RWPE1 (cell line): ENCODE data around the gene EBP.
A peak's percentile ranks its signal among the peaks of the same experiment; 100 is the strongest.

Experiments used
- CTCF ChIA-PET: fragments of 350-600 bp; sonication (Branson Sonifier 250); formaldehyde crosslinking; extraction: SDS; loops from one replicate; lab custom pipeline; 2021; lab: Yijun Ruan, JAX
- POLR2A ChIA-PET: fragments of 400-600 bp; formaldehyde crosslinking; extraction: SDS; loops from one replicate; lab custom pipeline; 2020; ENCODE audit warnings: antibody characterized with exemption; ENCODE audit not compliant: low non-redundant PET; lab: Yijun Ruan, JAX
- DNase-seq: peaks from one replicate; pipeline ENCODE4 v3.0.0; 2012; ENCODE audit warnings: low spot score
- H3K27ac ChIP-seq: fragments of 450-650 bp; 2 replicates; pipeline ENCODE4 v1.5.1; 2017
- TF ChIP-seq, protein P1 (sequence below): fragments of 450-650 bp; conservative IDR thresholded peaks from 2 replicates; pipeline ENCODE4 v1.5.1; 2017; ENCODE audit warnings: low read depth, mild to moderate bottlenecking

The EBP gene

DNA sequence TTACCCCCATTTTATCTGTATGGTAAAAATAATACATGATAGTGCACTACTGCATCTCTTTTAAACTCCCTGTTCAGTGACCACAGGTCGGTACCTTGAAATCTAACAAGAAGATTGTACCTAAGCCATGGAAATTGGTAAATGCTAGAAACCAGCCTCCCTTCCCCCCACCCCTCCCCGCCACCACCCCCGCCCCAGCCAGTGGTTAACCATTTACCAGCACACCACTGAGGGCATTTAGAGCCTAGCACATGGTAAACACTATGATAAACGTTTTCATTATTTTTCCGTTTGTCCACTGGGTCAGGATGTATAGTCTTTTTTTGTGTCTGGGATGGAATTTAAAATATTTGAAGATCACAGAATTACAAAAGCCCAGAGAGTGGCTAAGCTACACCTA is 46.3 kb upstream of the EBP start:
- H3K27ac ChIP-seq: peak overlapping the region; percentile 78
- CTCF ChIA-PET: interaction anchor here (1.1 kb wide), 1 partner anchor 35 kb away, joined by 3 read pairs; no protein-coding TSS in a partner anchor
- no peak for DNase-seq
- TF ChIP-seq, protein P1, sequence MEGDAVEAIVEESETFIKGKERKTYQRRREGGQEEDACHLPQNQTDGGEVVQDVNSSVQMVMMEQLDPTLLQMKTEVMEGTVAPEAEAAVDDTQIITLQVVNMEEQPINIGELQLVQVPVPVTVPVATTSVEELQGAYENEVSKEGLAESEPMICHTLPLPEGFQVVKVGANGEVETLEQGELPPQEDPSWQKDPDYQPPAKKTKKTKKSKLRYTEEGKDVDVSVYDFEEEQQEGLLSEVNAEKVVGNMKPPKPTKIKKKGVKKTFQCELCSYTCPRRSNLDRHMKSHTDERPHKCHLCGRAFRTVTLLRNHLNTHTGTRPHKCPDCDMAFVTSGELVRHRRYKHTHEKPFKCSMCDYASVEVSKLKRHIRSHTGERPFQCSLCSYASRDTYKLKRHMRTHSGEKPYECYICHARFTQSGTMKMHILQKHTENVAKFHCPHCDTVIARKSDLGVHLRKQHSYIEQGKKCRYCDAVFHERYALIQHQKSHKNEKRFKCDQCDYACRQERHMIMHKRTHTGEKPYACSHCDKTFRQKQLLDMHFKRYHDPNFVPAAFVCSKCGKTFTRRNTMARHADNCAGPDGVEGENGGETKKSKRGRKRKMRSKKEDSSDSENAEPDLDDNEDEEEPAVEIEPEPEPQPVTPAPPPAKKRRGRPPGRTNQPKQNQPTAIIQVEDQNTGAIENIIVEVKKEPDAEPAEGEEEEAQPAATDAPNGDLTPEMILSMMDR: no peak
- POLR2A ChIA-PET: no interaction called here

DNA sequence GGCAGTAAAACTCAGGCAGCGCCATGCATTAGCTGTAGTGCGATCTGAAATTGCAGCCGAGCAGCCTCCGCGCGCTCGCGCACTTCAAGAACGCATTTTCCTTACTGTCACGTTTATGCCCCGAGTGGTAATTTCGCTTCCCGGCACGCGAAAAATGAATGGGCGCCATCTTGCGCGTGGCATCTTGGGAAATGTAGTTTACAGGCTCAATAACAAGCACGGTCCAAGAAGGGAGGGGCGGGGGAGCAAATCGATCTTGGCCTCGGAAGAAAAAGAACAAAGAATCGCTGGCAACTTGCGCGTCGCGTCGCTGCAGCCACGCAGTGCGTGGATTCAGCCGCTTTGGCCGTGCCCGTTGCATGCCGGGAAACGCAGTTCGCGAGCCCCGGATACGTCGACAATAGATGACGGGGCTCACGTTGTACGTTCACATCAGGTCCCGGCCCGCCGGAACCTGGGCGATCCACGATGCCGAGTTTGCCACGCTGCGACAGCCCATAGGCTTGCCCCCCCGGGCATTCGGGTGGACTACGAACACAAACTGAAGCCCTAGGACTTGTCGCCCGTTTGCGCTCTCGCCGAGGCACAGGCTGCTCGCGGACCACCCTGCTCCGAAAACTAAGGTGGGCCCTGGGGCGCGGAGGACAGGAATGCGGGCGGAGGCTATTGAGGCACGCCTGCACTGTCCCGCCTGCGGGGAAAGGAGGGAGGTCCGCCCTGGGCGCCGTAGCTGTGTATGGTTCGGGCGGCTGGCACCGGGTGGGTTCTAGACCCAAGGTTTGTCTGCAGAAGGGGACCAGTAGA is 45.6 kb upstream of the EBP start, which contains the start of gene FTSJ1:
Gene FTSJ1 (plus strand): TSS at position 426 of the 804 bp plus-strand sequence. CDS start 1,849 bp downstream, outside the sequence.
- peak within 1 kb of the TSS; percentile 78 for H3K27ac ChIP-seq
- DNase-seq: peak; percentile 72
- ChIA-PET CTCF (no interaction called here), POLR2A (no interaction called here)
- TF ChIP-seq, protein P1: no peak

GRCh38 chrX:48476919-48477318 is 44.7 kb upstream of the EBP start:
- TF ChIP-seq, protein P1: no peak
- CTCF ChIA-PET: no interaction called here
- POLR2A ChIA-PET: no interaction called here
- DNase-seq: no peak
- no peak overlapping the region for H3K27ac ChIP-seq

- no peak for DNase-seq
- ChIA-PET CTCF (no interaction called here), POLR2A (no interaction called here)
- TF ChIP-seq, protein P1: no peak
- peak overlapping the region; percentile 47 for H3K27ac ChIP-seq
Measured at GRCh38 chrX:48477960-48478755, 43.5 kb upstream of the EBP start.

DNA sequence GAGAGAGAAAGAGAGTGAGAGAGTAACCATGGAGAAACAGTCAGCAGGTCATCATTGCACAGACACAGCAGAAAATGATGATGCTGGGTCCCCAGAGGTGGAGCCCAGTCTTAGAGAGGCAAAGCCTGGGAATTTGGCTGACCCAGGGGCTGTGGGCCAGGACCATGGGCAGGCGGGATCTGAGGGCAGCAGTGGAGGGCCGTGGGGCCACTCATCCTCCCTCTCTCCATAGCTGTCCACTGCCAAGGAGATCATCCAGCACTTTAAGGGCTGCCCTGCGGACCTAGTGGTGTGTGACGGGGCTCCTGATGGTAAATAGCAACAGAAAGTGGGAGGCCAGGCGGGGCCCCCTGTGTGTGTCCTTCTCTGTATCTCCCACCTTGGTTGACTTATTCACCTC is 42.8 kb upstream of the EBP start:
- peak overlapping the region; percentile 47 for H3K27ac ChIP-seq
- ChIA-PET POLR2A (no interaction called here), CTCF (no interaction called here)
- TF ChIP-seq, protein P1: no peak
- no peak for DNase-seq

- CTCF ChIA-PET: no interaction called here
- POLR2A ChIA-PET: no interaction called here
- no peak overlapping the region; the same call in 1 of the 2 replicates for H3K27ac ChIP-seq
Measured at GRCh38 chrX:48480142-48480541, 41.5 kb upstream of the EBP start.

More at GRCh38 chrX:48480142-48480541, 41.5 kb upstream of the EBP start:
- DNase-seq: no peak
- TF ChIP-seq, protein P1: no peak
